Spleen (tissue), 11 donors: Measurements from ENCODE around the gene METRNL. TPM values are rescaled to one million over a fixed set of nuclear protein-coding genes. Genes with fewer than 3 reads are reported as not detected.

Experiments
- DNase-seq: peaks from one replicate; pipeline ENCODE4 v3.0.0-alpha.2; 2020
- H3K27ac ChIP-seq, 8 donors: fragments of 200-600 bp; sonication (generic) in 7 of 8; 1 replicate in 4 of 8; 2 replicates in 4 of 8; pipeline versions ENCODE4 v1.5.0 to v1.8.0; 2016 to 2021; ENCODE audit warnings: inconsistent platforms in 4 of 8, mild to moderate bottlenecking in 4 of 8, moderate library complexity in 1 of 8
- H3K27me3 ChIP-seq, 7 donors: fragments of 200-600 bp; sonication (generic) in 6 of 7; replicated peaks in 1 of 7; 1 replicate in 4 of 7; 2 replicates in 3 of 7; pipeline versions ENCODE4 v1.5.0 to v1.8.0; 2016 to 2021; ENCODE audit warnings: inconsistent platforms in 3 of 7, mild to moderate bottlenecking in 1 of 7
- H3K36me3 ChIP-seq, 6 donors: fragments of 200-600 bp; sonication (generic) in 5 of 6; 1 replicate in 4 of 6; 2 replicates in 2 of 6; pipeline versions ENCODE4 v1.5.0 to v1.8.0; 2016 to 2021; ENCODE audit warnings: inconsistent platforms in 2 of 6
- H3K4me1 ChIP-seq, 6 donors: fragments of 200-600 bp; sonication (generic) in 5 of 6; 1 replicate in 3 of 6; 2 replicates in 3 of 6; pipeline versions ENCODE4 v1.5.0 to v1.8.0; 2016 to 2021; ENCODE audit warnings: inconsistent platforms in 3 of 6
- H3K4me3 ChIP-seq, 8 donors: fragments of 200-600 bp; sonication (generic) in 7 of 8; 1 replicate in 4 of 8; 2 replicates in 4 of 8; pipeline versions ENCODE4 v1.5.0 to v1.8.0; 2016 to 2021; ENCODE audit warnings: inconsistent platforms in 4 of 8, mild to moderate bottlenecking in 4 of 8, moderate library complexity in 2 of 8
- H3K9me3 ChIP-seq, 8 donors: fragments of 200-600 bp; sonication (generic) in 7 of 8; 1 replicate in 4 of 8; 2 replicates in 4 of 8; pipeline versions ENCODE4 v1.5.0 to v1.8.0; 2016 to 2021; ENCODE audit warnings: inconsistent platforms in 4 of 8
- POLR2A ChIP-seq, 3 donors: fragments of 450-650 bp; IDR thresholded peaks; one replicate each; pipeline ENCODE4 v1.5.1; 2017; ENCODE audit warnings: antibody characterized with exemption in 3 of 3, mild to moderate bottlenecking in 1 of 3
- POLR2AphosphoS5 ChIP-seq, 3 donors: sonication (generic); formaldehyde crosslinking; IDR thresholded peaks; one replicate each; pipeline ENCODE4 v1.5.1; 2017; ENCODE audit warnings: antibody characterized with exemption in 3 of 3
- WGBS, 5 donors: extraction: QIAGEN DNeasy Blood & Tissue Kit in 3 of 5; methylation state at CpG; one replicate each; pipeline versions ENCODE4 v1.1.5 to v1.1.7; 2013 to 2018; 5-methylcytosine and 5-hydroxymethylcytosine counted together
- intact Hi-C: fragments of 100-400 bp; cut with DNase I; formaldehyde crosslinking; loops from one replicate; pipeline ENCODE4 v1.15.0; 2023; ENCODE audit warnings: low total_unique reads
- polyA plus RNA-seq, 3 donors: library from polyadenylated mRNA; stranded (reverse); fragments of 200-250 nt; gene quantifications; one replicate each; pipeline ENCODE4 v1.2.1, GENCODE V29; 2013
- total RNA-seq, 7 donors: library from RNA; depleted of rRNA in 3 of 7; stranded (reverse); fragments of >200 nt in 3 of 7; fragmentation: NEBNext Ultra II Directional in 4 of 7; extraction: Animal tissue kit (Norgen Biotek cat#: 25700) in 4 of 7; gene quantifications; one replicate each; pipeline versions ENCODE4 v1.1.0 to v1.2.1, GENCODE V29; 2016 to 2021
- TF ChIP-seq, protein P1 (sequence below), 11 experiments: fragments of 200-600 bp in 7 of 11; fragments of 450-650 bp in 4 of 11; sonication (generic) in 4 of 11; IDR thresholded peaks in 8 of 11; conservative IDR thresholded peaks in 3 of 11; 1 replicate in 7 of 11; 2 replicates in 4 of 11; pipeline versions ENCODE4 v1.4.0 to v1.8.0; 2016 to 2021; ENCODE audit warnings: antibody characterized with exemption in 11 of 11, inconsistent platforms in 4 of 11, mild to moderate bottlenecking in 1 of 11
- donor health status: healthy with polysubstance abuse.
- donor health status: DM: no; HTN: no; CAD: no; lungs with moderate emphysema.
- donor health status: DM: no; HTN: no; CAD: no.
- donor health status: Bipolar disorder and iron deficiency.
- donor health status: healthy.
- donor health status: DM: no; HTN: no; CAD: no.
- donor health status: DM: yes; HTN: yes; CAD: no.

Gene METRNL
- total and polyA plus RNA-seq, 10 donors = 14.7 to 51.2 (median 35.0) TPM

DNA sequence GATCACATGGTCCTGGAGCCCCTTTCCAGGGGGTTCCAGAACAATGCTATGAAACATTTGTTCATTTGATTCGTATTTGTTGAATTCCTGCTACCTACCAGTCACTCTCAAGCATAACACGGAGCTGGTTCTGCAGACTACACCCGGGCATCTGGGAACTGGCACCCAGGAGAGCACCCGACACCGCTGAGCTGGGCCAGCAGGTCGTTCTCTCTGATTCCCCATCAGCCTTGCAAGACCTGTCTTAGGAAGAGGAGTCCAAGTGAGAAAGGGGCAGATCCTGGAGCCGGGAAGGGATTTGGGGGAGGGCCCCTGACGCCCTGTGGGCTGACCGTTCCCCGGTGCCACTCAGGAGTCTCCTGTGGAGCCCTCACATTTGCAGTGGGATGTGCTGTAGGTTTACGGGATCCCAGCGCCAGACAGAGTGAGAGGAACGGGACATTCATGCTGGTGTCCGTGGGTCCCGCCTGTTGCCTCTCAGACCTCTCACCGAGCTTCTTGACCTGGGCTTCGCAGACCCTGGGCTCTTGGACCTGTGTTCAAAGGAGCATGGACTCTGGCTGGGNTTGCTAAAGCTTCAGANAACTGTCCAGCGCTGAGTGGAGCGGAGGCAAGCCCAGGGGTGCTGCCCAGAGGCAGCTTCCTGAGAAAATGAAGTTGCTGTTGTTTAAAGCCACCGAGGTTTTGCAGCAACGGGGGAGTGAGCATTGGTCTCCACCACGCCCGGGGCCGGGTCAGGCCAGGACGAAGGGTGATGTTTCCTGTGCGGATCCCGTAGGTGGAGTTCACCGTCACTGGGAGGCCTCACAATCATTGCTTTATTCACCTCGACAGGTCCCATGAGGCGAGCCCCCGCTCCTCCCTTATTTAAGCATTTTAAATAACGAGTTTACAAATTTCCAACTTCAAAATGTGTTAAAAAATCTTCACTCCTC lies 49.2 kb downstream of the METRNL start:
- Histone ChIP-seq H3K27me3 (peaks cover 0 to 50% (median 16%) of the 10 kb centered on the region in 7 donors), H3K27ac (no peak overlapping the region)

DNA sequence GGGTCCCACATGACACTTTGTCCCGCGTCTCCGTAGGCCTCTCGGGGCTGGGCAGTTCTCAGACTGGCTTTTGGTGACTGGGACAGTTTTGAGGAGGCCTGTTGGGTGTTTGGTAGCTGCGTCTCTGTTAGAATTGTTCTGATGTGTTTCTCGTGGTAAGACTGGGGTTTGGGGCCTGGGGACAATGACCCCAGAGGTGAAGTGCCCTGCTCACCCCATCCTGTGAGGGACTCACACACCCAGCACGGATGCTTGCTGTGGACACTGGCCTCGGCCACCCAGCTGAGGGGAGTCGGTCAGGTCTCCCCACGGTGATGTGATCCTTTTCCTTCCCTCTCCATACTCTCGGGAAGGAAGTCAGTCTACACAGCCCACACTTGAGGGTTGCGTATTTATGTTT lies 50.3 kb downstream of the METRNL start:
- peak; percentile 47 for DNase-seq
- no peaks in the 10 kb centered on the region for H3K9me3 ChIP-seq
- 83 to 94% (median 86%) methylated on average over 12 of the region's 12 CpGs for WGBS, 5 donors
- no peak overlapping the region for H3K4me3 ChIP-seq
- intact Hi-C loops = no loop called here
- no peaks in the 10 kb centered on the region for H3K36me3 ChIP-seq
- peaks cover 4 to 19% (median 14%) of the 10 kb centered on the region in 6 donors for H3K4me1 ChIP-seq
- TF ChIP-seq POLR2AphosphoS5 (IDR thresholded peaks at IDR 0.05) (no peak), POLR2A (IDR thresholded peaks at IDR 0.05) (no peak)
- TF ChIP-seq, protein P1, sequence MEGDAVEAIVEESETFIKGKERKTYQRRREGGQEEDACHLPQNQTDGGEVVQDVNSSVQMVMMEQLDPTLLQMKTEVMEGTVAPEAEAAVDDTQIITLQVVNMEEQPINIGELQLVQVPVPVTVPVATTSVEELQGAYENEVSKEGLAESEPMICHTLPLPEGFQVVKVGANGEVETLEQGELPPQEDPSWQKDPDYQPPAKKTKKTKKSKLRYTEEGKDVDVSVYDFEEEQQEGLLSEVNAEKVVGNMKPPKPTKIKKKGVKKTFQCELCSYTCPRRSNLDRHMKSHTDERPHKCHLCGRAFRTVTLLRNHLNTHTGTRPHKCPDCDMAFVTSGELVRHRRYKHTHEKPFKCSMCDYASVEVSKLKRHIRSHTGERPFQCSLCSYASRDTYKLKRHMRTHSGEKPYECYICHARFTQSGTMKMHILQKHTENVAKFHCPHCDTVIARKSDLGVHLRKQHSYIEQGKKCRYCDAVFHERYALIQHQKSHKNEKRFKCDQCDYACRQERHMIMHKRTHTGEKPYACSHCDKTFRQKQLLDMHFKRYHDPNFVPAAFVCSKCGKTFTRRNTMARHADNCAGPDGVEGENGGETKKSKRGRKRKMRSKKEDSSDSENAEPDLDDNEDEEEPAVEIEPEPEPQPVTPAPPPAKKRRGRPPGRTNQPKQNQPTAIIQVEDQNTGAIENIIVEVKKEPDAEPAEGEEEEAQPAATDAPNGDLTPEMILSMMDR (IDR thresholded peaks at IDR 0.05 in 8 of 11, conservative IDR thresholded peaks at IDR 0.05 in 3 of 11) = no peak
- peaks cover 0 to 39% (median 13%) of the 10 kb centered on the region in 7 donors for H3K27me3 ChIP-seq
- H3K27ac ChIP-seq = no peak overlapping the region

More for the DNA sequence above, 49.2 kb downstream of the METRNL start:
- Histone ChIP-seq H3K4me1 (peaks cover 4 to 24% (median 14%) of the 10 kb centered on the region in 6 donors), H3K4me3 (no peak overlapping the region), H3K9me3 (no peaks in the 10 kb centered on the region), H3K36me3 (no peaks in the 10 kb centered on the region)
- no peak for TF ChIP-seq POLR2AphosphoS5 (IDR thresholded peaks at IDR 0.05)
- no peak for TF ChIP-seq POLR2A (IDR thresholded peaks at IDR 0.05)
- TF ChIP-seq, protein P1 (IDR thresholded peaks at IDR 0.05 in 8 of 11, conservative IDR thresholded peaks at IDR 0.05 in 3 of 11) = no peak
- WGBS, 5 donors = 79 to 88% (median 85%) methylated on average over 30 to 32 of the region's 32 CpGs
- DNase-seq = peak; percentile 56
- intact Hi-C loops = no loop called here

DNA sequence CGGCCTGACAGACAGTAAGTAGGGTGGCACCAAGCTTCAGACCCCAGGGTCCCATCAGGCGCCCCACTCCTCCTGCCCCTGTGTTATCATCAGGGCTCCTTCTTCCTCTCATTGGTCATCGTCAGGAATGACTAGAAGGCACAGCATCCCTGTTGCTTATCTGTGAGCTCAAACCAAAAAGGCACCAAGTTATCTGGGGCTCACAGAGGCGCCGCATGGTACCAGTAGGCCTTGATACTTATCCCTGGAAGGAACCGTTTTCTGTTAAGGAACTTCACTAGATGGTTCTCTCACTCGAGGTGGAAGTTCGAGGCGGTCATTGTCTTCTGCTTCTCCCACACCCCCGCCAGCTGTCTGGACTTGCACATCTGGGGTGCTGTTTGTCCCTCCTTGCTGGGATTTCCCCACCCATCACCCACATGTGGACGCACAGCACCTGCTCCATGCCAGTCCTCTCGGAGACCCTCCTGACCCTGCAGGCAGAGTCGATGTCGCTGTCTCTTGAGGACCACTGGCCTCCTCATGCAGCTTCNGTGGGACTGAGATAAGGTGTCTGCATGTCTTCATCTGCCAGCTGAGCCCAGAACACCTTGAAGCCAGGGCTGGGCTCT lies 52.1 kb downstream of the METRNL start:
- H3K36me3 ChIP-seq = no peaks in the 10 kb centered on the region
- DNase-seq = peak; percentile 43
- no peak overlapping the region for H3K4me3 ChIP-seq
- TF ChIP-seq POLR2AphosphoS5 (IDR thresholded peaks at IDR 0.05) = no peak
- TF ChIP-seq POLR2A (IDR thresholded peaks at IDR 0.05) = no peak
- TF ChIP-seq, protein P1 (IDR thresholded peaks at IDR 0.05 in 8 of 11, conservative IDR thresholded peaks at IDR 0.05 in 3 of 11) = no peak
- H3K27ac ChIP-seq = no peak overlapping the region
- intact Hi-C loops = no loop called here
- WGBS, 5 donors = 82 to 95% (median 89%) methylated on average over 14 of the region's 14 CpGs
- H3K27me3 ChIP-seq = peaks cover 0 to 31% (median 0%) of the 10 kb centered on the region in 7 donors
- H3K9me3 ChIP-seq = no peaks in the 10 kb centered on the region
- peaks cover 0 to 1% (median 0%) of the 10 kb centered on the region in 6 donors for H3K4me1 ChIP-seq
